Hematopoietic multipotent progenitor cell treated with erythropoietin and hydrocortisone succinate and interleukin-3 and kit ligand, for 4 days (in vitro differentiated cells): Measurements from ENCODE around the gene CXCL10.
A peak's percentile ranks its signal among the peaks of the same experiment; 100 is the strongest.

Experiments used
- DNase-seq: peaks from one replicate; pipeline ENCODE4 v3.0.0-alpha.2; 2015

Gene CXCL10

GRCh38 chr4:75989846-75990528 lies 33.3 kb downstream of the CXCL10 start:
- DNase-seq = peak; percentile 22

GRCh38 chr4:75985116-75985515 lies 38.2 kb downstream of the CXCL10 start:
- no peak for DNase-seq

- no peak for DNase-seq
These were observed 42.7 kb downstream of the CXCL10 start for GRCh38 chr4:75980576-75980975.

- DNase-seq = no peak
These were observed 47.1 kb downstream of the CXCL10 start for GRCh38 chr4:75976177-75976576.

GRCh38 chr4:75973766-75974165 lies 49.5 kb downstream of the CXCL10 start:
- DNase-seq = no peak
